Hematopoietic multipotent progenitor cell treated with erythropoietin and hydrocortisone succinate and interleukin-3 and kit ligand, for 17 days (in vitro differentiated cells): Measurements from ENCODE around the gene KLF16.

Experiments
- DNase-seq: peaks from one replicate; pipeline ENCODE4 v3.0.0-alpha.2; 2015; ENCODE audit warnings: low spot score

KLF16 gene

GRCh38 chr19:1841209-1841924, 22.0 kb downstream of the KLF16 start:
- no peak for DNase-seq

DNA sequence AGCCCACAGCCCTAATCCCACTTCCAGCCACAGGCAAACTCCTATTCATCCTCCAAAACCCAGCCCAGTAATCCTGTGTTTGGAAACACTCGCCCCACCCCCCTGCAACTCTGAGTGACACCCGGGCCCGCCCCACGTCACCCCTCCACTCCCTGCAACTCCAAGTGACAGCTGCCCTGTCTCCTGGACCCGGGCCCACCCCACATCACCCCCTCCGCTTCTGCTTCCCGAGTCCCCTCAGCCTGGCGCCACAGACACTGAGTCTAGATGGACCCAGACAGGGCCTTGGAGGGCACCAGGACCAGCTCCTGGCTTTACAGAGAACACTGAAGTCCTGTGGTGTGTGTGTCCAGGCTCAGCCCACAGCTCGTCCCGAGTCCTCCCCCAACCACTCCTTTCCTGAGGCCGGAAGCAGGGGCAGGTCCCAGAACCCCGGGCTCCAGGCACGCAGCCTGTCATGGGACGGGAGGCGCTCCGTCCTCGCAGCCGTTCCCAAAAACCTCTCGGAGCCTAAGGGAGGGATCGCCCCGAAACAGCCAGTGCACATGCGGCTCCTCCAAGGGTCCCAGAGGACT, 22.8 kb downstream of the KLF16 start:
- no peak for DNase-seq

DNA sequence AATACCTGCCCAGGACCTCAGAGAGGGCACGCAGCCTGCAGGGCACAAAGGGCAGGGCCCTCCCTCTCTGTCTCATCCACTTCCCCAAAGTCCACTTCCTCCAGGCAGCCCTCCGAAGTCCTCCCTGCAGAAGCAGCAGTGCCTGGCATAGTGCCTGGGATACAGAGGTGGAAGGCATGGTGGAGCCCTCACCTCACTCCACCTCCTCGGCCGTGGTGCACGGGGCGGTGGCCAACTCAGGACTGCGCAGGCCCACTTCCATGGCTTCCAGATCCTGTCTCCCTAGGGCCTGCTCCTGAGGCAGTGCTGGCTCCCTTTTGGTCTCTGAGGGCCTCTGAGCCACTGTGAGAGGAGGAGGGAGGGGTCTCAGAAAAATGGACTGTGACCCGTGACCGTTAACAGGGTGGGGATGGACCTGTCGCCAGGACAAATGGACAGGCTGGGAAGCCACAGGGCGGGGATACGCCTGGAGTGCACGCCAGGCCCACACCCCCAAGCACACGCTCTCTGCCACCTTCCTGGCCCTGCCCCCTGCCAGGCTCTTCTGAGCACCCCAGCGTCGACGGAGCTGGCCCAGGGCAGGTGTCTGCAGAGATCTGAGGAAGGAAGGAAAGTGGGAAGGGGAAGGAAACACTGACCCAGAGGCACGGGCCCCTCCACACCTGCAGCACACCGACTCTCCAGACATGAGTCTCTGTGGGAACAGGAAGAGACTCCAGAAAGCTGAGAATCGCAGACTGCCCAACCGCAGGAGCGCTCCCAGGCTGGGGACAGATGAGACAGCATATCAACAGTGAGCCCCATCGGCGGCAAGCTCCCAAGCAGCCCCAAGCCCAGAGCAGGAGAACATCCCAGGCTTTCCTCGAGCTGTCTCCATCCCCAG, 23.5 kb downstream of the KLF16 start:
- DNase-seq: no peak

DNA sequence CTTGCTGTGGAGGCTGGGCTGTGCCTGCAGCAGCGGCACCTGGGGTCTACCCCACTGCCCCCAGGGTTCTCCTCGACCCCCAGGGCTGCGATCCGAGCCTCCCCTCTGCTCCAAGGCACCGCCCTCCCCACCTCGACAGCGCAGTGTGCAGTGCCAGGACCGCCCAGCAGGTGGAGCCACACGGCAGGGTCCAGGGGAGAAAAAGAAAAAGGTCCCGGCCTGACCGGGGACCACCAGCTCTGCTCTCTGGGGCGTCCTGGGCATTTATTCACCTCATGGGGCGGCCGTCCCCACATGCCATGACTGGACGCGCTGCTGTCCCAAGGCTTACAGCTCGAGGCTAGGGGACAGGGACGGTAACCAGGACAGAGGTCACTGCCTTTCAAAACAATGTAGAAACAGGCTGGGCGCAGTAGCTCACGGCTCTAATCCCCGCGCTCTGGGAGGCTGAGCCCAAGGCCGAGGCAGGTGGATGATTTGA, 25.7 kb downstream of the KLF16 start:
- peak; percentile 76 for DNase-seq

- no peak for DNase-seq
Measured at GRCh38 chr19:1837222-1837565, 26.2 kb downstream of the KLF16 start.

- DNase-seq: peak; percentile 58
Measured at GRCh38 chr19:1836458-1837221, 26.7 kb downstream of the KLF16 start.

- DNase-seq: no peak
Measured at GRCh38 chr19:1833540-1833939, 29.8 kb downstream of the KLF16 start.

GRCh38 chr19:1832046-1832663, 31.2 kb downstream of the KLF16 start:
- DNase-seq: no peak

- DNase-seq: no peak
Measured at GRCh38 chr19:1830978-1831377, 32.4 kb downstream of the KLF16 start.

DNA sequence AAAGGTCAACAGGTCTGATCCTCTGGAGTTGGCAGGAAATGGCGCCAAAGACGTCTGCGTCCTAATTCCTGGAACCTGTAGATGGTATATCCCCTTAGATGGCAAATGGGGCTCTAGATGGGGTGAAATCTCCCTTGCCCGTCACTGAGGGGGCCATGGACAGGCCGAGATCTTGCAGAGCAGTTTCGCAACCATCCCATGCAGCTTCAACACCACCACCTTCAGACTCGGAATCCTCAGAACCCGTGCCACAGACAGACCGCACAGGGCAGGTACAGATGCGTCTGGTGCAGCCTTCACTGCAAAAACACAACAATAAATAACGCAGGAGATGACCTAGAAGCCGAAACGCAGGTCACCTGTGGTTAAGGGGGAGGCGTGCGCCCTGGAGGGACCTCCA, 32.8 kb downstream of the KLF16 start:
- DNase-seq: no peak

GRCh38 chr19:1829958-1830357, 33.4 kb downstream of the KLF16 start:
- no peak for DNase-seq

- no peak for DNase-seq
Measured at GRCh38 chr19:1828279-1829238, 34.8 kb downstream of the KLF16 start.

- DNase-seq: no peak
Measured at GRCh38 chr19:1827566-1828278, 35.7 kb downstream of the KLF16 start.

DNA sequence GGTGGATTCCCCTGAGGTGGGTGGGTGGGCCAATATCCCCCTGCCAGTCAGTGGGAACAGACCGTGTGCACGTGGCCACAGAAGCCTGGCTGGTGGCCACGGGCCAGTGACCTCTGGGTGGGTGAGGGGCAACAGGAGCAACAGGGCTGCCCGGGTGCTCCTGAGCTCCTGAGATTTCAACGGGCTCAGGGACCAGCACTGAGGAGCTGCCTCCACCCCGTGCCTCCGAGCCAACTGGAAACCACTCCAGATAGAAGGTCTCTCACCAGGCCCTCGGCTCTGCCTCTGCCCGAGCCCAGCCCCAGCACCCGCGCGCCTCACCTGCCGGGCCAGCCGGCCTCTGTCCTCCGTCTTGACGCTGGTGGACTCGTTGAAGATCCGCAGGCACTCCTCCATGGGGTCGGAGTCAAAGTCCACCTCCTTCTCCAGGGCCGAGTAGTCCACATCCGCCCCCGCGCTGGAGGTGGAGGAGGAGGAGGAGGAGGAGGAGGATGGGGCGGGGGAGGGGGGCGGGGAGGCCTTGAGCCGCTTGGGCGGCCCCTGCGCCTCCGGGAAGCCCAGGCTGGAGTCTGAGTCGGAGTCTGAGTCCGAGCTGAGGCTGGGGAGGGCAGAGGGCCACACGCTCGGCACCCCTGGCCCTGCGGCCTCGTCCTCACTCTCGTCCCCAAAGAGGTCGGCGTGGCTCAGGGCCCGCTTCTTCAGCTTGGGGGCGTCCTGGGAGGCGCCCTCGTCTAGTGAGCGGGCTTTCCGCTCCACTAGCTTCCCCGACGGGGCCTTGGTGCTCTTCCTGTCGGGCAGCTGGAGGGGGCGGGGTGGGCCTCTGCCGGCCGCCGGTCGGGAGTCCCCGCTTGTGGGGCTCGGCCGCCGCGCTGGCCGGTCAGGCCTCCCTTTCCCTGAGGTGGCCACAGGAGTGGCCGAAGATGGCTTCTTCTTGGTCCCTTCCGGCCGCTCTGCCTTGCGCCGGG, 36.5 kb downstream of the KLF16 start:
- DNase-seq: no peak

DNA sequence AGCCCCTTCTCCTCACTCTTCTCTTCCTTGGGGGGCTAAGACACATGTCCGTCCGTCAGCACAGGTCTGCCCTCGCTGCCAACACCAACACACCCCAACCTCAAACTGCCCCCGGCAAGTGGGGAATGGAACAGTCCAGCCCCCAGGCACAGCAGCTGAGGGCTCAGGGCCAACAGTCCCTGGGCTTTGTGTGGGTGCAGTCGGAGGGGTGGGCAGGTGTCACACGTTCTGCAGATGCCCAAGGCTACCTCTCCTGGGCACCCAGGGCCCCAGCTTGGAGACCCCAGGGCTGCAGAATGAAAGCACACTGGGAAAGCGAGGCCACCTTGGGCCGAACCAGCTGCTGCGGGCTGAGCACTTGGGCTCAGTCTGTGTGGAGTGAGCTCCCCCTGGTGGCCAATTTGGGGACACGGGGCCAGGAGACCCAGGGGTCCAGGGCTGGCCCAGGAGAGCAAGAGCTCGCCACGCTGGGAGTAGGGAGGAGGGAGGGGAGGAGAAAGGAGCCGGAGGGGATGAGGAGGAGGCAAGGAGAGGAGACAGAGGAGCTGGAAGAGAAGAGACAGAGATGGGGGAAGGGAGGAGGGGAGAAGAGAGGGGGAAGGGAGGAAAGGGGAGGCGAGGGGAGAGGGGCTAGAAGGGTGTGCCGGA, 37.3 kb downstream of the KLF16 start:
- peak; percentile 86 for DNase-seq

- DNase-seq: no peak
Measured at GRCh38 chr19:1824252-1824622, 39.1 kb downstream of the KLF16 start.

DNA sequence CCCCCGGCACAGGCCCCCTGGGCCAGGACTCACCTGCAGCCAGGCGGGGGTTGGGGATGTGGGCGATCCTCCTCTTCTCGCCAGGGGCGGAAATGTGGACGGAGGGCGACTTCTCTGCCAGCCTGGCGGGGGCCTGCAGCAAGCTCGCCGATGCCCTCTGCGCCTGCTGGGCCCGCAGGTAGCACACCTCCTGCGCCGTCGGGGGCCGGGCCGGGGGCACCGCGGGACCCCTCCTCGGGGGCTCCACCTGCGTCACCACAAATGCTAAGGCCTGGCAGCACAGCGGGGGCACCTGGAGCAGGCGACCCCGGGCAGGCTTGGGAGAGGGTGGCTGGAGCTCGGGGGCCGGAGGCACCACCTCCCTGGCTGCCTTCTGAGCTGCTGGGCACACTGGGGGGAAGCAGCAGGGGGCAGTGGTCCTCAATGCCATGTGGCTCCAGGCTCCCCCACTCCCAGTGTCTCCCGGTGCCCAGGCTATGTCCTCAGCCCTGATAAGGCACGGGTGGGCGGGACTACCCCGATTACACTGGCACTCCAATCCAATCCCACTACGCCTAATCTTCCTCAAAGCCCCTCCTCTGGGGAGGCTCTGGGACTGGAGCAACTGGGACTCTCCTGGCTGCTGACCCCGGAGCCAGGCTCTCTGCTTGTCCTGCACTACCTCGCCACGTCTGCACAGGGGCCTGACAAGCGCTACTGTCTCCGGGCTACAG, 39.7 kb downstream of the KLF16 start:
- no peak for DNase-seq

DNA sequence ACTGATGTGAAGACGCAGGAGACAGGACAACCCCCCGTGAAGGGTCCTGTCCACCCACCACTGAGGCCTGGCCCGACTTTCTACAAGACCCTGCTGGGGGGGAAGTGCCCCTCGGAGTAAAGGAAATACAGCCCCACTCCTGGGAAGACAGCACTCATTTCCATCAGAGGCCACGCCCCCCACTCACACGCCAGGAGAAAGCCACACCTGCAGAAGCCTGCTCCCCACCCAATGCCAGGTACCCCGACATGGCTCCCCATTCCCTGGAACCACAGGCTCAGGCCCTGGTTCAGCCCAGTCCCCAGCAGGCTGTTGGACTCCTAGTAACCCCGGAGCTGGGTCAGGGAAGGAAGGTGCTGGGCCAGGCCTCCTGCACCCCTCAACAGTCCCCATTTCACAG, 40.4 kb downstream of the KLF16 start:
- no peak for DNase-seq
